A673 (cell line): ENCODE results near the gene EHMT1.

ENCODE experiments used
- CTCF ChIP-seq: fragments of 300-800, 200-600 bp; sonication (generic); conservative IDR thresholded peaks from 2 replicates; pipeline ENCODE4 v1.5.1; 2017; ENCODE audit warnings: low read depth, mild to moderate bottlenecking, antibody characterized with exemption, low read length, moderate library complexity, mixed read lengths
- EZH2 ChIP-seq: fragments of 200-600 bp; sonication (generic); IDR thresholded peaks from 2 replicates; pipeline ENCODE4 v1.6.1; 2017; ENCODE audit warnings: borderline replicate concordance, low read depth, mild to moderate bottlenecking, mixed read lengths, antibody characterized with exemption, low read length; ENCODE audit not compliant: poor library complexity, severe bottlenecking

- TF ChIP-seq CTCF (no peak), EZH2 (no peak)
Measured at GRCh38 chr9:137679695-137680305, 61.0 kb downstream of the EHMT1 start.
